GM12865 (cell line): ENCODE measurements around the gene SLCO3A1.

Experiments used
- DNase-seq: peaks from one replicate; pipeline ENCODE4 v3.0.0; 2010; ENCODE audit warnings: low read depth
- H3K4me3 ChIP-seq: 2 replicates; pipeline ENCODE4 v1.5.1; 2011; ENCODE audit warnings: mild to moderate bottlenecking, low read depth, low read length, control low read depth
- CTCF ChIP-seq: IDR thresholded peaks from 2 replicates; pipeline ENCODE4 v1.5.1; 2011; ENCODE audit warnings: low read length, control low read depth, low read depth, inconsistent platforms; ENCODE audit not compliant: insufficient read depth; ENCODE audit errors: missing control alignments

SLCO3A1 gene

GRCh38 chr15:92142242-92143232, 289.0 kb downstream of the SLCO3A1 start:
- DNase-seq, result no peak
- H3K4me3 ChIP-seq, result no peak overlapping the region
- TF ChIP-seq CTCF, result no peak

- TF ChIP-seq CTCF, result no peak
- no peak for DNase-seq
- no peak overlapping the region for H3K4me3 ChIP-seq
Observed at GRCh38 chr15:92143765-92144164, 290.3 kb downstream of the SLCO3A1 start.

GRCh38 chr15:92146511-92147150, 293.1 kb downstream of the SLCO3A1 start:
- no peak overlapping the region for H3K4me3 ChIP-seq
- TF ChIP-seq CTCF, result no peak
- DNase-seq, result no peak

GRCh38 chr15:92149029-92149428, 295.5 kb downstream of the SLCO3A1 start:
- TF ChIP-seq CTCF, result no peak
- DNase-seq, result no peak
- no peak overlapping the region for H3K4me3 ChIP-seq

GRCh38 chr15:92149465-92149864, 296.0 kb downstream of the SLCO3A1 start:
- DNase-seq, result no peak
- no peak overlapping the region for H3K4me3 ChIP-seq
- no peak for TF ChIP-seq CTCF

GRCh38 chr15:92151168-92151567, 297.7 kb downstream of the SLCO3A1 start:
- no peak for DNase-seq
- no peak for TF ChIP-seq CTCF
- no peak overlapping the region for H3K4me3 ChIP-seq
